K562 (cell line): Measurements from ENCODE around the gene FAM120AOS. TPM values are rescaled to one million over a fixed set of nuclear protein-coding genes. Genes with fewer than 3 reads are reported as not detected.
A peak's percentile ranks its signal among the peaks of the same experiment; 100 is the strongest.

Source experiments
- ATAC-seq: fragments of 200-7000 bp; cut with Tn5 transposase; 3 replicates; pipeline ENCODE4 v1.9.1; 2020; ENCODE audit warnings: moderate library complexity
- BruUV-seq: library from RNA; stranded (reverse); fragments of 400-500 nt; replicated peaks from 2 replicates; lab custom pipeline; 2021; lab: Mats Ljungman, UMichigan
- CTCF ChIA-PET: fragments of 300-600 bp; formaldehyde crosslinking; extraction: SDS; loops from one replicate; lab custom pipeline; 2021; ENCODE audit warnings: low intra/inter-chr PET ratio; lab: Yijun Ruan, JAX
- POLR2A ChIA-PET: fragments of 300-600, 350-650 bp; sonication (Branson Sonifier 250); formaldehyde crosslinking; extraction: SDS; loops from one replicate; lab custom pipeline; 2021; ENCODE audit warnings: antibody characterized with exemption, inconsistent platforms; lab: Yijun Ruan, JAX
- DNase-seq, 4 experiments: peaks; one replicate each; pipeline versions ENCODE4 v3.0.0 to v3.0.0-alpha.2; 2011 to 2018; ENCODE audit warnings: low spot score in 3 of 4, mixed read lengths in 3 of 4; ENCODE audit errors: extremely low read depth in 1 of 4
- FAIRE-seq: peaks from 2 replicates; lab custom pipeline; 2011; peaks lifted over from hg19 to GRCh38; lab: Jason Lieb, UNC
- H2AFZ ChIP-seq: 2 replicates; pipeline ENCODE4 v1.6.0; 2011; ENCODE audit warnings: low read depth, low read length, control low read depth, inconsistent platforms
- H3K27ac ChIP-seq: fragments of 200-600 bp; 3 replicates; pipeline ENCODE4 v1.8.0; 2011; ENCODE audit warnings: low read depth, mild to moderate bottlenecking, control low read depth, inconsistent platforms, low read length, moderate library complexity, mixed read lengths; ENCODE audit errors: extremely low read depth
- H3K27me3 ChIP-seq, 2 experiments: fragments of 300-600 bp in 1 of 2; 2 replicates in 1 of 2; 3 replicates in 1 of 2; pipeline versions ENCODE4 v1.6.0 to v1.8.0; 2011; ENCODE audit warnings: inconsistent platforms in 2 of 2, low read length in 2 of 2, mild to moderate bottlenecking in 1 of 2, mixed read lengths in 1 of 2, moderate library complexity in 1 of 2; ENCODE audit not compliant: control insufficient read depth in 2 of 2, insufficient read depth in 2 of 2
- H3K36me3 ChIP-seq: fragments of 300-600 bp; 3 replicates; pipeline ENCODE4 v1.8.0; 2011; ENCODE audit warnings: mild to moderate bottlenecking, low read length, inconsistent platforms; ENCODE audit not compliant: control insufficient read depth, insufficient read depth
- H3K4me1 ChIP-seq, 2 experiments: fragments of 200-600 bp in 1 of 2; replicated peaks in 1 of 2; 2 replicates in 1 of 2; 3 replicates in 1 of 2; pipeline versions ENCODE4 v1.5.1 to v1.8.0; 2011; ENCODE audit warnings: inconsistent platforms in 2 of 2, low read length in 2 of 2, mild to moderate bottlenecking in 1 of 2, mixed read lengths in 1 of 2, moderate library complexity in 1 of 2; ENCODE audit not compliant: control insufficient read depth in 2 of 2, insufficient read depth in 2 of 2
- H3K4me2 ChIP-seq: 2 replicates; pipeline ENCODE4 v1.6.1; 2011; ENCODE audit warnings: low read length, control low read depth, inconsistent platforms, mixed read lengths; ENCODE audit not compliant: insufficient read depth
- H3K4me3 ChIP-seq: fragments of 200-600 bp; sonication (generic), shearing (Covaris generic); 2 replicates; pipeline ENCODE4 v1.5.1; 2016; ENCODE audit warnings: control low read depth, inconsistent platforms
- H3K79me2 ChIP-seq: fragments of 200-600 bp; 3 replicates; pipeline ENCODE4 v1.8.0; 2011; ENCODE audit warnings: low read length, inconsistent platforms; ENCODE audit not compliant: control insufficient read depth, insufficient read depth
- H3K9ac ChIP-seq, 2 experiments: 2 replicates each; pipeline versions ENCODE4 v1.6.0 to v1.6.1; 2011; ENCODE audit warnings: low read depth in 2 of 2, low read length in 2 of 2, control low read depth in 1 of 2, inconsistent platforms in 1 of 2, mild to moderate bottlenecking in 1 of 2, mixed read lengths in 1 of 2; ENCODE audit not compliant: insufficient read depth in 1 of 2
- H3K9me1 ChIP-seq: one replicate; pipeline ENCODE4 v1.6.0; 2011; ENCODE audit warnings: inconsistent platforms, mild to moderate bottlenecking, low read length, moderate library complexity; ENCODE audit not compliant: control insufficient read depth, insufficient read depth
- H3K9me3 ChIP-seq: replicated peaks from 2 replicates; pipeline ENCODE4 v1.5.1; 2011; ENCODE audit warnings: low read depth, low read length, inconsistent platforms; ENCODE audit not compliant: control insufficient read depth, insufficient read depth
- H4K20me1 ChIP-seq: replicated peaks from 2 replicates; pipeline ENCODE4 v1.6.1; 2011; ENCODE audit warnings: low read length, inconsistent platforms, mixed read lengths; ENCODE audit not compliant: control insufficient read depth, insufficient read depth
- C11orf30 ChIP-seq: fragments of 450-650 bp; IDR thresholded peaks from 2 replicates; pipeline ENCODE4 v1.6.1; 2016; ENCODE audit warnings: low read depth, mild to moderate bottlenecking
- MEF2A ChIP-seq: IDR thresholded peaks from 2 replicates; pipeline ENCODE4 v1.6.1; 2011; ENCODE audit warnings: low read depth, mild to moderate bottlenecking, low read length, moderate library complexity; ENCODE audit not compliant: control insufficient read depth
- NFATC3 ChIP-seq: fragments of 450-650 bp; IDR thresholded peaks from 2 replicates; pipeline ENCODE4 v1.6.1; 2017; ENCODE audit warnings: mild to moderate bottlenecking
- RFX1 ChIP-seq: fragments of 450-650 bp; IDR thresholded peaks from 2 replicates; pipeline ENCODE4 v1.6.1; 2016; ENCODE audit warnings: mild to moderate bottlenecking, moderate library complexity
- ZNF316 ChIP-seq: fragments of 450-650 bp; IDR thresholded peaks from 2 replicates; pipeline ENCODE4 v1.6.1; 2016
- WGBS: fragments of 100-300 bp; shearing (Covaris generic); methylation state at CpG from one replicate; pipeline ENCODE4 v1.1.6; 2016; ENCODE audit warnings: low coverage, mixed read lengths; ENCODE audit not compliant: insufficient coverage; ENCODE audit errors: missing lambda C conversion rate; 5-methylcytosine and 5-hydroxymethylcytosine counted together
- in situ Hi-C: fragments of 300-500 bp; cut with MboI; formaldehyde crosslinking; loops from 4 replicates; pipeline ENCODE4 v1.15.0; 2018; ENCODE audit warnings: inconsistent platforms, mixed read lengths
- intact Hi-C: fragments of 100-400 bp; cut with micrococcal nuclease; formaldehyde crosslinking; loops from 2 replicates; pipeline ENCODE4 v1.14.2; 2022
- polyA plus RNA-seq, 8 experiments: library from polyadenylated mRNA; depleted of rRNA in 4 of 8; stranded (reverse) in 5 of 8; unstranded in 3 of 8; fragments of >200 nt; fragmentation: Nextera tagmentation in 2 of 8; fragmentation: Illumina TruSeq in 1 of 8; extraction: Ambion mirVana in 2 of 8; extraction: Trizol in 1 of 8; gene quantifications; 2 replicates each; pipeline versions ENCODE4 v1.2.1 to v1.2.3, GENCODE V29; 2011 to 2014; ENCODE audit warnings: inconsistent platforms in 1 of 8, missing spikeins in 1 of 8
- total RNA-seq, 7 experiments: library from RNA; depleted of rRNA in 6 of 7; stranded (reverse); fragments of >200 nt in 6 of 7; fragmentation: Illumina TruSeq in 2 of 7; extraction: Trizol in 2 of 7; gene quantifications; 2 replicates each; pipeline versions ENCODE4 v1.2.1 to v1.2.3, GENCODE V29; 2011 to 2021; ENCODE audit warnings: low replicate concordance in 1 of 7

The FAM120AOS gene
- total and polyA plus RNA-seq, 9 of the 15 experiments (the other 6 are each of a cell fraction or from before 2014, with no cell fraction given): 18.8 to 53.4 (median 41.4) TPM

GRCh38 chr9:93437996-93438395 is 15.4 kb downstream of the FAM120AOS start:
- FAIRE-seq (no peak), DNase-seq (no peak), ATAC-seq (no peak)
- no peaks in the 10 kb centered on the region for H3K4me1 ChIP-seq
- peaks cover 7 to 13% of the 10 kb centered on the region in 2 experiments; a peak in 3 of 5 replicates for H3K27me3 ChIP-seq
- TF ChIP-seq NFATC3 (no peak), RFX1 (peak; percentile 78)
- no peak overlapping the region for H3K4me3 ChIP-seq
- no peaks in the 10 kb centered on the region for H3K9me3 ChIP-seq
- no peaks in the 10 kb centered on the region for H3K9me1 ChIP-seq
- H3K27ac ChIP-seq: no peak overlapping the region
- ChIA-PET CTCF (no interaction called here), POLR2A (no interaction called here)
- WGBS: 11% methylated on average over 2 of the region's 2 CpGs
- H3K36me3 ChIP-seq: no peaks in the 10 kb centered on the region
- no peak overlapping the region for H3K9ac ChIP-seq
- no peak overlapping the region for H2AFZ ChIP-seq
- in situ Hi-C loops: no loop called here
- H3K79me2 ChIP-seq: no peaks in the 10 kb centered on the region
- H4K20me1 ChIP-seq: no peaks in the 10 kb centered on the region
- intact Hi-C loops: no loop called here
- BruUV-seq: no TSS peak
- H3K4me2 ChIP-seq: no peak overlapping the region

GRCh38 chr9:93436655-93437407 is 16.6 kb downstream of the FAM120AOS start:
- TF ChIP-seq ZNF316 (peak; percentile 65), MEF2A (no peak), C11orf30 (peak; percentile 52; the same call in 1 of the 2 replicates)
- no TSS peak for BruUV-seq
- Histone ChIP-seq H3K79me2 (no peaks in the 10 kb centered on the region), H3K4me3 (no peak overlapping the region), H3K9me3 (no peaks in the 10 kb centered on the region), H3K9ac (no peak overlapping the region; a peak in 1 of 4 replicates), H3K27ac (no peak overlapping the region), H4K20me1 (no peaks in the 10 kb centered on the region), H2AFZ (peak overlapping the region; percentile 90; the same call in 1 of the 2 replicates), H3K4me1 (peaks cover 0 to 3% of the 10 kb centered on the region in 2 experiments; a peak in 1 of 5 replicates), H3K4me2 (no peak overlapping the region), H3K9me1 (no peaks in the 10 kb centered on the region), H3K27me3 (peaks cover 4 to 13% of the 10 kb centered on the region in 2 experiments; a peak in 3 of 5 replicates), H3K36me3 (no peaks in the 10 kb centered on the region)
- ATAC-seq: peak; percentile 49
- ChIA-PET POLR2A (interaction anchor here (0.7 to 1.5 kb wide), 2 partner anchors 9 to 12 kb away, joined by 5 read pairs; no protein-coding TSS in a partner anchor), CTCF (no interaction called here)
- intact Hi-C loops (no loop called here), in situ Hi-C loops (no loop called here)
- FAIRE-seq: no peak
- 35% methylated on average over 6 of the region's 7 CpGs for WGBS
- no peak for DNase-seq
